Prostate gland (tissue), 2 donors: ENCODE data around the gene UNC50. TPM values are rescaled to one million over a fixed set of nuclear protein-coding genes. Genes with fewer than 3 reads are reported as not detected.

Source experiments
- DNase-seq: peaks from one replicate; pipeline ENCODE4 v3.0.0-alpha.2; 2019; ENCODE audit warnings: low spot score
- H3K27ac ChIP-seq, 2 donors: fragments of 200-600 bp; sonication (generic); 2 replicates each; pipeline ENCODE4 v1.5.1; 2017 to 2019
- H3K27me3 ChIP-seq: fragments of 200-600 bp; sonication (generic); replicated peaks from 2 replicates; pipeline ENCODE4 v1.5.1; 2019; ENCODE audit not compliant: insufficient read depth
- H3K36me3 ChIP-seq, 2 donors: fragments of 200-600 bp; sonication (generic); 1 replicate in 1 of 2; 2 replicates in 1 of 2; pipeline versions ENCODE4 v1.5.1 to v1.8.1; 2017 to 2019
- H3K4me1 ChIP-seq: fragments of 200-600 bp; sonication (generic); replicated peaks from 2 replicates; pipeline ENCODE4 v1.5.1; 2019
- H3K4me3 ChIP-seq, 2 donors: fragments of 200-600 bp; sonication (generic); 2 replicates each; pipeline ENCODE4 v1.5.1; 2017 to 2019
- H3K9me3 ChIP-seq: fragments of 200-600 bp; sonication (generic); 2 replicates; pipeline ENCODE4 v1.5.1; 2017
- CTCF ChIP-seq, 4 experiments: fragments of 200-600 bp in 2 of 4; fragments of 450-650 bp in 2 of 4; sonication (generic) in 2 of 4; IDR thresholded peaks; 1 replicate in 3 of 4; 2 replicates in 1 of 4; pipeline ENCODE4 v1.5.1; 2016 to 2019; ENCODE audit warnings: antibody characterized with exemption in 4 of 4, mild to moderate bottlenecking in 2 of 4, moderate library complexity in 2 of 4
- POLR2A ChIP-seq: fragments of 450-650 bp; IDR thresholded peaks from one replicate; pipeline ENCODE4 v1.6.1; 2016; ENCODE audit warnings: antibody characterized with exemption, mild to moderate bottlenecking
- POLR2AphosphoS5 ChIP-seq: sonication (generic); formaldehyde crosslinking; IDR thresholded peaks from one replicate; pipeline ENCODE4 v1.6.1; 2017; ENCODE audit warnings: antibody characterized with exemption
- WGBS: methylation state at CpG from one replicate; pipeline ENCODE4 v1.1.5; 2018; 5-methylcytosine and 5-hydroxymethylcytosine counted together
- intact Hi-C: fragments of 100-400 bp; cut with DNase I; formaldehyde crosslinking; loops from one replicate; pipeline ENCODE4 v1.14.2; 2022
- total RNA-seq, 2 donors: library from RNA; depleted of rRNA; stranded (reverse); fragments of >200 nt; gene quantifications; one replicate each; pipeline ENCODE4 v1.1.0, GENCODE V29; 2016

The UNC50 gene
- total RNA-seq, 2 donors from 2014 or later, result 42.5 to 49.9 TPM

DNA sequence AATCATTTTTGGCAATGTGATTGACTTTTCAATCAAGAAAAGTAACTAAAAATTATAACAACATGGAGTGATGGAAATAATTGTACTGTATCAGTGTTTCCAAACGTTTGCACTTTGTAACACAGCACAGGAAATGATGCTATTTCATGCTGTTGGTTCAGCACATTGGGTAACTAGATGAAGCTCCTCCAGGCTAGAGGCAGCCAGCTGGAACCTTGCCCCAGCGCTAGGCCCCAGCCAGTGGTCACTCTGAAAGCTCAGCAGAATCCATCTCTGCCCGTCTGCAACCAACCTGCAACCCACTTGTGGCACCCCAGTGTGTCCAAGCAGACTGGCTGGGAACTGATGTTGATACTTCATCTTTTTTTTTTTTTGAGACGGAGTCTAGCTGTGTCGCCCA lies 15.3 kb downstream of the UNC50 start:
- Histone ChIP-seq H3K27ac (no peak overlapping the region), H3K27me3 (no peaks in the 10 kb centered on the region), H3K4me1 (no peaks in the 10 kb centered on the region), H3K9me3 (no peaks in the 10 kb centered on the region), H3K4me3 (no peak overlapping the region), H3K36me3 (no peaks in the 10 kb centered on the region)
- DNase-seq, result no peak
- intact Hi-C loops, result no loop called here
- WGBS, result 77% methylated on average over 5 of the region's 5 CpGs
- TF ChIP-seq POLR2A (no peak), POLR2AphosphoS5 (no peak), CTCF (IDR thresholded peaks at IDR 0.05) (no peak)

DNA sequence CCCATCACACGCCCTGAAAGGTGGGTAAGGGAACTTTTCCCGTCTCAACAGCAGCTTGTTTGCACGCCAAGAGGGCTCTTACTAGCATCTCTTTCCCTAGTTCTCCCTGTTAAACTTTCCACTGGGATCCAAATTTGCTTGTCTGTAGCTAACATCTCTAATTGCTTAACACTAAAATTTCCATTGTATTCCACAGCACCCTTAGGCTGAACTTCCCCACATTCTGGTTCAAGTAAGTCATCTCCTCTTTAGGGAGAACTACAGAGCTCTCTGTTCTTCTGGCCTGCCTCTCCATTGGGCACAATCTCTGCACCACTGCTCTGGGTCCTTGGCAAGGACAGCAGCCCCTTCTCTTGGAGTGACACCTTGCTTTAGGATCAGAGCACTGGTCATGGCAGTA lies 24.0 kb downstream of the UNC50 start:
- WGBS, result 84% methylated on average over 3 of the region's 3 CpGs
- H3K9me3 ChIP-seq, result no peaks in the 10 kb centered on the region
- no peak for DNase-seq
- TF ChIP-seq POLR2A (no peak), CTCF (IDR thresholded peaks at IDR 0.05) (no peak), POLR2AphosphoS5 (no peak)
- H3K4me1 ChIP-seq, result no peaks in the 10 kb centered on the region
- no peak overlapping the region for H3K4me3 ChIP-seq
- H3K27me3 ChIP-seq, result no peaks in the 10 kb centered on the region
- intact Hi-C loops, result no loop called here
- H3K27ac ChIP-seq, result no peak overlapping the region
- peaks cover 0 to 4% of the 10 kb centered on the region in 2 donors for H3K36me3 ChIP-seq

- Histone ChIP-seq H3K27me3 (no peaks in the 10 kb centered on the region), H3K9me3 (no peaks in the 10 kb centered on the region), H3K4me1 (no peaks in the 10 kb centered on the region), H3K36me3 (peaks cover 0 to 4% of the 10 kb centered on the region in 2 donors), H3K27ac (no peak overlapping the region), H3K4me3 (no peak overlapping the region)
- 67% methylated on average over 9 of the region's 9 CpGs for WGBS
- intact Hi-C loops, result no loop called here
- no peak for DNase-seq
- TF ChIP-seq POLR2AphosphoS5 (no peak), CTCF (IDR thresholded peaks at IDR 0.05) (no peak)
Measured at GRCh38 chr2:98634406-98635092, 26.2 kb downstream of the UNC50 start.

- 81% methylated on average over 10 of the region's 10 CpGs for WGBS
- no peaks in the 10 kb centered on the region for H3K9me3 ChIP-seq
- H3K36me3 ChIP-seq, result peaks cover 0 to 4% of the 10 kb centered on the region in 2 donors
- H3K4me3 ChIP-seq, result no peak overlapping the region
- intact Hi-C loops, result no loop called here
- no peak overlapping the region for H3K27ac ChIP-seq
- H3K4me1 ChIP-seq, result no peaks in the 10 kb centered on the region
- no peak for DNase-seq
- TF ChIP-seq POLR2AphosphoS5, result no peak
- no peak for TF ChIP-seq CTCF (IDR thresholded peaks at IDR 0.05)
- TF ChIP-seq POLR2A, result no peak
- no peaks in the 10 kb centered on the region for H3K27me3 ChIP-seq
Measured at GRCh38 chr2:98637401-98638147, 29.2 kb downstream of the UNC50 start.
